Stimulated activated CD8-positive, alpha-beta memory T cell treated with anti-CD3 and anti-CD28 coated beads, Interleukin-7, amount 100 ng/mL, for 24 hours (primary cell): ENCODE data around the gene NUDC.
"Not testable (repeated sequence)": the region's sequence is repeated elsewhere in the genome, so short reads cannot be mapped to it uniquely, and the experiment has no call there.

Experiments
- DNase-seq: peaks from one replicate; pipeline ENCODE4 v3.0.0-alpha.2; 2020; ENCODE audit warnings: low read depth

Gene NUDC

DNA sequence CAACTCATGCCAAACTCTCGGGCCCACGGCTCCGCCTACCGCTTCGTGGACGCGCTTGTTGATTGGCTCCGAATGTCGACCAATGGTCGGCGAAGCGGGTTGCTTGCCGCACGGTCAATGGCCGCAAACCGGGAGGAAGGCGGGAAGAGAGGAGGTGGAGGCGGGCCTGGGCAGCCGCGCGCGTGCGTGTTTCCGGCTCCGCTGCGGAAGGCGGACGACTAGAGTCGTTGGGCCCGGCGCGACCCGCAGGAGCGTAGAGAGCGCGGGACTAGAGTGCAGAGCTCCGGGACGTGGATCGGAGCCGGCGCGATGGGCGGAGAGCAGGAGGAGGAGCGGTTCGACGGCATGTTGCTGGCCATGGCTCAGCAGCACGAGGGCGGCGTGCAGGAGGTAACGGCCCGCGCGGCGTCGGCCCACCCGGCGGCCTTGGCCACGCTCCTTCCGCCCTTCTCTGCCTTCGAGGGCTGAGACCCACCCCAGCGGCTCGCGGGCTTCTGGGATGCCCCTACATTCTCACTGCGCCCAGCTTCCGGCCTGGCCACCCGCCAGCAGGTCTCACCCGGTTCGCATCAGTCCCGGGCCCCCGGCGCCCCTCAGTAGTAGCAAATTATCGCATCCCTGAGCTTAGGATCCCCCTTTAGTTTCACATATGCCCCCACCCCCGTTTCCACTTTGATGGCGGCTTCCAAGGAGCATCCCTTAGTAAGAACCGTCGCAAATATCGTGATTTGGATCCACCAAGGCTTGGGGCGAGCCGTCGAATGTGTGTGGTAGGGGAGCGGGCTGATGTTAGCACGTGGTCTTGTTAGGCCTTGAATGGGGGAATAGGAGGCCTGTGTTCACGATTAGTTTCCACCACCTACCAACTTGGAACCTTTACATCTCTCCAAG is at the start of gene NUDC:
Gene NUDC (plus strand): TSS at position 204 of the 891 bp plus-strand sequence. CDS start 106 bp downstream, at position 310.
- peak; percentile 89 for DNase-seq

DNA sequence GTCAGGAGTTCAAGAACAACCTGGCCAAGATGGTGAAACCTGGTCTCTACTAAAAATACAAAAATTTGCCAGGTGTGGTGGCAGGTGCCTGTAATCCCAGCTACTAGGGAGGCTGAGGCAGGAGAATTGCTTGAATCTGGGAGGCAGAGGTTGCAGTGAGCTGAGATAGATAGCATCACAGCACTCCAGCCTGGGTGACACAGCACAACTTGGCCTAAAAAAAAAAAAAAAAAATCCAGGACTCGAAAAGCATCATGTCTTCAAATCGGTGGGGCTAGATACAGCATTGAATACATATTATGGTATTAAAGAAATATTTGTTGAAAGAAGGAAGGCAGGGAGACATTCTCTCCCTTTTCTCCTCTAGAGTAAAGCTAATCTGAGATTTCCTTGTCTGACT is 48.4 kb upstream of the NUDC start:
- not testable (repeated sequence) for DNase-seq

GRCh38 chr1:26874896-26875295 is 46.6 kb upstream of the NUDC start:
- DNase-seq, result no peak

- DNase-seq, result no peak
Observed at GRCh38 chr1:26877326-26877725, 44.2 kb upstream of the NUDC start.

GRCh38 chr1:26879793-26880192 is 41.8 kb upstream of the NUDC start:
- no peak for DNase-seq

- DNase-seq, result not testable (repeated sequence)
Observed at GRCh38 chr1:26881611-26882010, 39.9 kb upstream of the NUDC start.

GRCh38 chr1:26882696-26883463 is 38.7 kb upstream of the NUDC start:
- no peak for DNase-seq

GRCh38 chr1:26887125-26887524 is 34.4 kb upstream of the NUDC start:
- DNase-seq, result no peak

DNA sequence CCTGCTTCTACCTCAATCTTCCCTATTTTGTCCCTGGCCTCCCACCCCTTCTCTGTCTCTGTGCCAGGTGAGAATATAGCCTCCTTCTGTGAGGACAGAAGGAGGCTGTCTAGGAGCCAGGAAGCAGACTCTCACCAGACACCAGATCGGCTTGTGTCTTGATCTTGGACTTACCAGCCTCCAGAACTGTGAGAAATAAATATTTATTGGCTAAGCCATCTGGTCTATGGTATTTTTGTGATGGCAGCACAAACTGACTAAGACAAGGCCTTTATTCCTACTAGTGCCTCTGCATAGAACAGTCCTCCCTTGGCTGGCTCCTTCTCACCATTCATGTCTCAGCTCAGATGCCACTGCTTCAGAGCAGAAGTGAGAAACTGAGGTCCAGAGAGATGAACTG is 33.3 kb upstream of the NUDC start:
- DNase-seq, result no peak

DNA sequence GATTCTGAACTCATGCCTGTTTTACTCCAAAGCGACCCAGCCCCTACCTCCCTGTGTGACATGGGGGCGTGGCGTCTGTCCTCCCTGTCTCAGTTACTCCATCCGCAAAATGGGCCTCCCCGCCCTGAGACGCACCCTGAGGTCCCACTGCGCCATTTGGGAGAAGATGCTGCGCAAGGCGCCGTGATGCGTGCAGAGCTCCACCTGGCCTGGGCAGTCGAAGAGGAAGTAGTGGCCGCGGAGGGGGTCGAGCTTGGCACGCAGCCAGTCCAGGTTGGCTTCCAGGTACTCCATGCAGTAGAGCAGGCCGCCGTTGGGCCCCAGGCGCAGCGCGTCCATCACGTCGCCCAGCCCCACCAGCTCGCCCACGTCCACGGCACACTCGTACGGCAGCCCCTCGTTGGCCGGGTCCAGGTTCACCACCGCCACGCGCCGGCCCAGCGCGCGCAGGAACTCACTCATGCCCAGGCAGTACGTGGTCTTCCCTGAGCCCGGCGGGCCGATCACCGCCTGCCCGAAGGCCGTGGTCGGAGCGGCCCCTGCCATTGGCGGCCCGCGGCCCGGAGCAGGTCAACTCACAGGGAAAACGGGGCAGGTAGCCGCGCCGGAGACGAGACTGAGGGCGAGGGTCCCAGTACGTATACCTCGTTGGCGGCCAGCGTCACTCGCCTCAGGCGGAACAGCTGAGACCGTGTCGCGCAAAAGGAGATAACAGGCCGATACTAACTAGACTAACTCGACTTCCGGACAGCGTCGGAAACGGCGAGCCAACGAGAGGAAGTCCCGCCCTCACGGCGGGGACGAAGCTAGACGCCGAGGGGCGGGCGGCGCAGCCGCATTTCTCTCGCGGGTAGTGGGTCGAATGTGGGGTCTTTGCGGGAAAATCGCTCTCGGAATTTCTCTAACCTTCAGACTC is 31.7 kb upstream of the NUDC start, which contains the start of gene GPN2:
Gene GPN2 (minus strand): TSS at position 733 of the 916 bp plus-strand sequence. CDS start 187 bp downstream, at position 546.
- DNase-seq, result peak; percentile 60

- DNase-seq, result no peak
Observed at GRCh38 chr1:26890467-26890796, 31.1 kb upstream of the NUDC start.

GRCh38 chr1:26894263-26894662 is 27.3 kb upstream of the NUDC start:
- DNase-seq, result no peak

- no peak for DNase-seq
Observed at GRCh38 chr1:26897351-26897750, 24.2 kb upstream of the NUDC start.

- peak; percentile 70 for DNase-seq
Observed at GRCh38 chr1:26900001-26900814, 21.3 kb upstream of the NUDC start, which contains the start of gene GPATCH3. TSS of gene GPATCH3 (minus strand) at chr1:26900467. CDS start at chr1:26900442, 25 bp downstream.

GRCh38 chr1:26900815-26901511 is 20.6 kb upstream of the NUDC start:
- DNase-seq, result no peak

DNA sequence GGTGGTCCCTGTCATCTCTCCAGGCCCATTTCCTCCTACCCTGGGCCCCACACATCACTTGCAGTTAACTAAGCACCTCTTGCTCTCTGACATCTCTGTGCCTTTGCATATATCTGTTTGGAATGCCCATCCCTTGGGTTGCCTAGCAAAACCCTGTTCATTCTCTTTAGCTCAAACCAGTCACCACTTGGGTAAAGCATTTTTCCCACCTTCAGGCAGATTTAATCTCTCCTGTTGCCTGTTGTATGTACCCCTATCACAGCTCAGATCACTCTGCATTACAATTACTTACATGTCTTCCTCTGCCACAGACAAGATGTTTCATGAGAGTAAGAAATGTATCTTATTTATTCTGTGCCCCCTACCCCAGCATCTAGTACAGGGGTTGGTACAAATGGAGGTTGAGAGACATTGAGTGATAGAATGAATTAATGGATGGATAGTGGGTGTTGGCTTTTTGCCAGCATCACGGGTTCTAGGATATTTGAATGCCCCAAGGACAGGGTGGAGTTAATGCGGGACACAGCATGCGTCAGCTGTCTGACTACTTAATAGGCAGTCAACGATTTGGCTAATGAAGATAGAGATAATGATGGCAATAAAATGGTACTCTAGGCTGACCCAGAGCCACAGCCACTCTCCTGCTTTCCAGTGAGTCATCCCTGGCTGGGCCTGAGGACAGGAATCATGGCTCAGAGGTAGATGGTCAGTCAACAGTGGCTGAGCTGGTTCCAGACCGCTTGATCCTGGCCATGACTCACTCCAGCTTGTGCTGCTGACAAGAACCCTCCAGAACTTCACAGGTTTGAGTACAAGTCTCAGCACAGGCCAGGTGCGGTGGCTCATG is 14.2 kb upstream of the NUDC start:
- no peak for DNase-seq

DNA sequence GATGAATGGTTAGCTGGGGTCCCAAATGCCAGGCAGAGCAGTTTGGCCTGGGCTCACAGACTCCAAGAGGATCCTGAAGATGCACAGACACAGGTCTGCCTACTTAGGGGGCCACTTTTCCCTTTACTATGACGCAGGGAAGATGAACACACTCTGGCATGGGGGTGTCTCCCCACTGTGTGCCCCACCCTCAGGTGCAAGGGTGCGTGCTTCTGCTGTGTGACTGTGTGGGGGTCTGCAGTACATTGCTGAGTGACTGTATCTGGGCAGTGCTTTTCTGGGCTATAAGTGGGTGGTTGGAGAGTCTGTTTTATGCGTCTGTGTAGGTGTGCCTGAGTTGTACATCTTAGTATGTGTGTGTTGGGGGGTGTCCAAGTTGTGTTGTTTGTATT is 11.6 kb upstream of the NUDC start:
- DNase-seq, result no peak

- no peak for DNase-seq
Observed at GRCh38 chr1:26910343-26911160, 11.0 kb upstream of the NUDC start.
